Measurements from ENCODE around the gene SRSF9. TPM values are rescaled to one million over a fixed set of nuclear protein-coding genes. Genes with fewer than 3 reads are reported as not detected.

The SRSF9 gene
- polyA plus RNA-seq, 3 donors, result 127 to 218 (median 200) TPM

- WGBS (ENCODE audit: insufficient coverage), result 100% methylated on average over 1 of the region's 7 CpGs
- no peak for DNase-seq
- Histone ChIP-seq H3K27me3 (ENCODE audit: control insufficient read depth in 2 of 2, insufficient read depth in 2 of 2, low read length in 2 of 2) (no peaks in the 10 kb centered on the region), H3K79me2 (ENCODE audit: insufficient read depth, low read length) (no peaks in the 10 kb centered on the region), H3K4me1 (ENCODE audit: control insufficient read depth in 1 of 2, insufficient read depth in 2 of 2, low read length in 2 of 2) (no peaks in the 10 kb centered on the region), H3K27ac (ENCODE audit: low read depth in 1 of 2, low read length in 2 of 2) (no peak overlapping the region), H2AFZ (ENCODE audit: insufficient read depth, low read depth, low read length, poor library complexity, severe bottlenecking) (no peak overlapping the region), H3K36me3 (replicated peaks in 1 of 2; ENCODE audit: control insufficient read depth in 1 of 2, insufficient read depth in 2 of 2, low read length in 2 of 2) (no peaks in the 10 kb centered on the region), H3K4me3 (replicated peaks in 1 of 3; ENCODE audit: low read depth in 2 of 3, low read length in 3 of 3) (no peak overlapping the region), H3K9me3 (replicated peaks in 1 of 2; ENCODE audit: control insufficient read depth in 1 of 2, insufficient read depth in 1 of 2, low read length in 2 of 2) (no peaks in the 10 kb centered on the region), H3K9ac (ENCODE audit: insufficient read depth, low read length, poor library complexity, severe bottlenecking) (peak overlapping the region; percentile 4), H3K4me2 (replicated peaks; ENCODE audit: extremely low read depth, low read length, poor library complexity, severe bottlenecking) (no peak overlapping the region), H4K20me1 (ENCODE audit: insufficient read depth, low read length) (no peaks in the 10 kb centered on the region)
- TF ChIP-seq, protein P1, sequence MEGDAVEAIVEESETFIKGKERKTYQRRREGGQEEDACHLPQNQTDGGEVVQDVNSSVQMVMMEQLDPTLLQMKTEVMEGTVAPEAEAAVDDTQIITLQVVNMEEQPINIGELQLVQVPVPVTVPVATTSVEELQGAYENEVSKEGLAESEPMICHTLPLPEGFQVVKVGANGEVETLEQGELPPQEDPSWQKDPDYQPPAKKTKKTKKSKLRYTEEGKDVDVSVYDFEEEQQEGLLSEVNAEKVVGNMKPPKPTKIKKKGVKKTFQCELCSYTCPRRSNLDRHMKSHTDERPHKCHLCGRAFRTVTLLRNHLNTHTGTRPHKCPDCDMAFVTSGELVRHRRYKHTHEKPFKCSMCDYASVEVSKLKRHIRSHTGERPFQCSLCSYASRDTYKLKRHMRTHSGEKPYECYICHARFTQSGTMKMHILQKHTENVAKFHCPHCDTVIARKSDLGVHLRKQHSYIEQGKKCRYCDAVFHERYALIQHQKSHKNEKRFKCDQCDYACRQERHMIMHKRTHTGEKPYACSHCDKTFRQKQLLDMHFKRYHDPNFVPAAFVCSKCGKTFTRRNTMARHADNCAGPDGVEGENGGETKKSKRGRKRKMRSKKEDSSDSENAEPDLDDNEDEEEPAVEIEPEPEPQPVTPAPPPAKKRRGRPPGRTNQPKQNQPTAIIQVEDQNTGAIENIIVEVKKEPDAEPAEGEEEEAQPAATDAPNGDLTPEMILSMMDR (IDR thresholded peaks at IDR 0.05), result no peak
- intact Hi-C loops (cut with micrococcal nuclease), result no loop called here
- peaks cover 3 to 7% (median 5%) of the 10 kb centered on the region in 3 donors for H3K27me3 Mint-ChIP-seq (ENCODE audit: low read depth in 3 of 3)
- no peaks in the 10 kb centered on the region for H3K36me3 Mint-ChIP-seq
- H3K9me3 Mint-ChIP-seq, result no peaks in the 10 kb centered on the region
- H3K4me1 Mint-ChIP-seq, result no peaks in the 10 kb centered on the region
- H3K27ac Mint-ChIP-seq, result no peak overlapping the region
- H3K4me3 Mint-ChIP-seq, result no peak overlapping the region
These were observed 57.1 kb downstream of the SRSF9 start for GRCh38 chr12:120412421-120412820.

Small RNAs within 50 kb of the gene (small RNA-seq; reads per million reads assigned to genes)
- gene RF00019 (ENCODE audit: insufficient read length, low read depth), result not detected

Other genes starting within 250 kb of the SRSF9 start
- gene PXN, start 204.0 kb downstream of the SRSF9 start, polyA plus RNA-seq, result 100 to 1,000 TPM in 1 of 3 donors, 10 to 100 TPM in 2; 62.5 to 106 (median 98.4) TPM
- 10 to 100 TPM in 1 of 3 donors, not detected in 2; 52.3 TPM for gene RNU4-2, start 177.8 kb downstream of the SRSF9 start, polyA plus RNA-seq
- not detected for gene RNU4-1, start 176.5 kb downstream of the SRSF9 start, polyA plus RNA-seq
- gene SIRT4, start 167.4 kb downstream of the SRSF9 start, polyA plus RNA-seq, result under 1 TPM; 0.30 to 0.72 (median 0.53) TPM
- not detected for gene PLA2G1B, start 142.0 kb downstream of the SRSF9 start, polyA plus RNA-seq
- not detected for gene MSI1, start 100.6 kb downstream of the SRSF9 start, polyA plus RNA-seq
- gene COX6A1, start 31.6 kb downstream of the SRSF9 start, polyA plus RNA-seq, result 100 to 1,000 TPM; 345 to 924 (median 901) TPM
- gene TRIAP1, start 23.4 kb downstream of the SRSF9 start, polyA plus RNA-seq, result 10 to 100 TPM; 11.3 to 61.9 (median 57.0) TPM
- gene GATC, start 23.3 kb downstream of the SRSF9 start, polyA plus RNA-seq, result 10 to 100 TPM; 10.7 to 13.8 (median 11.3) TPM
- gene DYNLL1, start 26.4 kb upstream of the SRSF9 start, polyA plus RNA-seq, result 100 to 1,000 TPM; 184 to 504 (median 486) TPM
- 10 to 100 TPM in 2 of 3 donors, 1 to 10 TPM in 1; 9.3 to 38.9 (median 30.6) TPM for gene COQ5, start 59.4 kb upstream of the SRSF9 start, polyA plus RNA-seq
- 100 to 1,000 TPM in 2 of 3 donors, 10 to 100 TPM in 1; 62.4 to 178 (median 106) TPM for gene RNF10, start 64.6 kb upstream of the SRSF9 start, polyA plus RNA-seq
- 10 to 100 TPM; 57.2 to 78.7 (median 61.2) TPM for gene POP5, start 111.7 kb upstream of the SRSF9 start, polyA plus RNA-seq
- under 1 TPM in 2 of 3 donors, not detected in 1; 0.19 to 0.43 TPM for gene CABP1, start 170.9 kb upstream of the SRSF9 start, polyA plus RNA-seq
- 10 to 100 TPM; 10.9 to 79.5 (median 65.3) TPM for gene MLEC, start 217.4 kb upstream of the SRSF9 start, polyA plus RNA-seq
- 1 to 10 TPM; 1.1 to 9.1 (median 2.1) TPM for gene UNC119B, start 240.7 kb upstream of the SRSF9 start, polyA plus RNA-seq

All from CD14-positive monocyte (primary cell).